Mesendoderm (in vitro differentiated cells): ENCODE data around the gene FOXP2.
"Not testable (repeated sequence)": the region's sequence is repeated elsewhere in the genome, so short reads cannot be mapped to it uniquely, and the experiment has no call there.

Source experiments
- DNase-seq: peaks from one replicate; pipeline ENCODE4 v3.0.0; 2013
- H2AK5ac ChIP-seq: 2 replicates; pipeline ENCODE4 v1.6.1; 2013; ENCODE audit warnings: low read length, inconsistent platforms
- H2BK120ac ChIP-seq: 2 replicates; pipeline ENCODE4 v1.6.1; 2013; ENCODE audit warnings: low read depth, mild to moderate bottlenecking, low read length, moderate library complexity, mixed read lengths
- H2BK15ac ChIP-seq: replicated peaks from 2 replicates; pipeline ENCODE4 v1.6.1; 2013; ENCODE audit warnings: low read depth, mild to moderate bottlenecking, moderate library complexity
- H2BK5ac ChIP-seq: 2 replicates; pipeline ENCODE4 v1.6.1; 2013; ENCODE audit warnings: low read length, inconsistent platforms
- H3K18ac ChIP-seq: 2 replicates; pipeline ENCODE4 v1.6.1; 2013; ENCODE audit warnings: mild to moderate bottlenecking, low read length, mixed read lengths
- H3K23ac ChIP-seq: one replicate; pipeline ENCODE4 v1.6.1; 2013; ENCODE audit warnings: low read length
- H3K27ac ChIP-seq: 2 replicates; pipeline ENCODE4 v1.5.1; 2013; ENCODE audit warnings: low read depth, mild to moderate bottlenecking, inconsistent platforms, low read length, moderate library complexity
- H3K27me3 ChIP-seq: 2 replicates; pipeline ENCODE4 v1.6.1; 2013; ENCODE audit warnings: low read length, control low read depth, mild to moderate bottlenecking, inconsistent platforms; ENCODE audit not compliant: insufficient read depth, poor library complexity
- H3K36me3 ChIP-seq: 2 replicates; pipeline ENCODE4 v1.6.1; 2013; ENCODE audit warnings: low read length, inconsistent platforms; ENCODE audit not compliant: control insufficient read depth, insufficient read depth
- H3K4ac ChIP-seq: one replicate; pipeline ENCODE4 v1.6.1; 2013; ENCODE audit warnings: low read depth, mild to moderate bottlenecking, low read length, moderate library complexity
- H3K4me1 ChIP-seq: 2 replicates; pipeline ENCODE4 v1.6.1; 2013; ENCODE audit warnings: low read depth, low read length, inconsistent platforms; ENCODE audit not compliant: control insufficient read depth
- H3K4me2 ChIP-seq: 2 replicates; pipeline ENCODE4 v1.6.1; 2013; ENCODE audit warnings: low read length
- H3K4me3 ChIP-seq: 2 replicates; pipeline ENCODE4 v1.5.1; 2013; ENCODE audit warnings: mild to moderate bottlenecking, low read length
- H3K56ac ChIP-seq: one replicate; pipeline ENCODE4 v1.6.1; 2013; ENCODE audit warnings: low read length
- H3K79me1 ChIP-seq: 2 replicates; pipeline ENCODE4 v1.6.1; 2013; ENCODE audit warnings: low read length, inconsistent platforms
- H3K79me2 ChIP-seq: 2 replicates; pipeline ENCODE4 v1.6.1; 2013; ENCODE audit warnings: mild to moderate bottlenecking, low read length; ENCODE audit not compliant: control insufficient read depth, insufficient read depth
- H3K9ac ChIP-seq: 2 replicates; pipeline ENCODE4 v1.6.1; 2013; ENCODE audit warnings: low read length, inconsistent platforms
- H4K5ac ChIP-seq: one replicate; pipeline ENCODE4 v1.6.1; 2013; ENCODE audit warnings: low read length
- H4K8ac ChIP-seq: one replicate; pipeline ENCODE4 v1.6.1; 2013; ENCODE audit warnings: low read depth, mild to moderate bottlenecking, control low read depth, low read length, moderate library complexity
- WGBS: extraction: QIAGEN DNeasy Blood & Tissue Kit; methylation state at CpG from one replicate; pipeline ENCODE4 v1.1.7; 2013; ENCODE audit warnings: low lambda C conversion rate, missing lambda C conversion rate; ENCODE audit not compliant: insufficient coverage; ENCODE audit errors: extremely low coverage; 5-methylcytosine and 5-hydroxymethylcytosine counted together

Gene FOXP2

DNA sequence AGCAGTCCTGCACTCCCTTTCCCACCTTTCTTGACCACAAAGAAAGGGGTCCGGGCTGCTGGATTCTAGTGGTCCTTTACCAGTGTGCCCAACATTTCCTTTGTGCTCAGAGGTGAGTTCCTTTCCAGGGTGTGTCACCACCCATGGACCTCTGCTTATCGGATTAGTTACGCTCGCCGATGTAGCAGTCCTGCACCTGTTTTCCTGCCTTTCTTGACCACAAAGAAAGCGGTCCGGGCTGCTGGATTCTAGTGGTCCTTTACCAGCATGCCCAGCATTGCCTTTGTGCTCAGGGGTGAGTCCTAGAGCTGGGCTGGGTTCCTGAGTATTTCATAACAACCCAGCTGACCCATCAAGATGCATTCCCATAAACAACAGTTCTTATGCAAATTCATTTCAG lies 30.7 kb upstream of the FOXP2 start:
- H2AK5ac ChIP-seq, DNase-seq, H3K9ac ChIP-seq, H3K27ac ChIP-seq, H2BK120ac ChIP-seq, H4K5ac ChIP-seq, H3K18ac ChIP-seq, H3K4me3 ChIP-seq, H3K36me3 ChIP-seq, H3K79me2 ChIP-seq, H3K79me1 ChIP-seq, H3K23ac ChIP-seq, H3K4me1 ChIP-seq, H3K56ac ChIP-seq, H3K4ac ChIP-seq, H2BK15ac ChIP-seq, H4K8ac ChIP-seq, H2BK5ac ChIP-seq, H3K4me2 ChIP-seq, H3K27me3 ChIP-seq: not testable (repeated sequence)
- WGBS = no CpG with 5 or more reads among the region's 7 CpGs

- not testable (repeated sequence) for H3K4me2 ChIP-seq, H3K56ac ChIP-seq
Measured at GRCh38 chr7:114384346-114384745, 30.3 kb upstream of the FOXP2 start.

DNA sequence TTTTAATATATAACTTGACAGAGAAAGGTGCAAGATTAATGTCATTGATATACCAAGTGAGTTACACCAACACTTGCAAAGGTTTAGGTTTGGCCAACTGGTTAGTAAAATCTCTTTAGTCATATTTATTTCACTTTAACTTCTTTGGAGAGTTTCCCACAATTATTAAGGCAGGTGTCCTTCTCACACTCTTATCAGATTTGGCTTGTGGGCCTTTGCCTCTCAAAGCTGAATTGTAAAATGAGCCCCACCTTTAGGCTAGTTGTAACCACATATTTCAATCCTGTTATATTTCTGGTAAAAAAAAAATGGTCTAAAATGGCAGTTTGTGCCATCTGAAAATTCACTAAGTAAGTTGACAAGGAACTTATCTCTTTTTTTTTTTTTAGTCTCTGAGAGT lies 26.6 kb upstream of the FOXP2 start:
- Histone ChIP-seq H3K4me1 (no peaks in the 10 kb centered on the region), H3K36me3 (no peaks in the 10 kb centered on the region), H2BK5ac (no peak overlapping the region), H3K18ac (no peak overlapping the region), H3K4me3 (no peak overlapping the region), H4K5ac (no peak overlapping the region), H4K8ac (no peak overlapping the region), H2BK120ac (no peak overlapping the region), H2BK15ac (no peak overlapping the region), H3K4ac (no peak overlapping the region), H3K23ac (no peak overlapping the region), H3K79me1 (no peaks in the 10 kb centered on the region), H3K27ac (no peak overlapping the region), H3K56ac (no peak overlapping the region), H2AK5ac (no peak overlapping the region), H3K4me2 (no peak overlapping the region), H3K79me2 (no peaks in the 10 kb centered on the region), H3K27me3 (no peaks in the 10 kb centered on the region), H3K9ac (no peak overlapping the region)
- no peak for DNase-seq

More at GRCh38 chr7:114384346-114384745, 30.3 kb upstream of the FOXP2 start:
- not testable (repeated sequence) for H2AK5ac ChIP-seq, H2BK120ac ChIP-seq, H4K5ac ChIP-seq, H3K36me3 ChIP-seq, H4K8ac ChIP-seq, H3K27me3 ChIP-seq, H3K18ac ChIP-seq, H3K23ac ChIP-seq, H2BK15ac ChIP-seq, H3K4me1 ChIP-seq, H3K27ac ChIP-seq, H2BK5ac ChIP-seq, H3K4ac ChIP-seq, H3K79me2 ChIP-seq, H3K79me1 ChIP-seq, H3K4me3 ChIP-seq, H3K9ac ChIP-seq
- WGBS = no CpG with 5 or more reads among the region's 3 CpGs
- peak; percentile 28 for DNase-seq

- H3K27ac ChIP-seq = no peak overlapping the region
- H4K5ac ChIP-seq = no peak overlapping the region
- H2AK5ac ChIP-seq = no peak overlapping the region
- no peak overlapping the region for H2BK15ac ChIP-seq
- H3K23ac ChIP-seq = no peak overlapping the region
- H3K18ac ChIP-seq = no peak overlapping the region
- no peak overlapping the region for H2BK120ac ChIP-seq
- no peak for DNase-seq
- no peaks in the 10 kb centered on the region for H3K4me1 ChIP-seq
- H3K9ac ChIP-seq = no peak overlapping the region
- no peaks in the 10 kb centered on the region for H3K79me1 ChIP-seq
- H3K56ac ChIP-seq = no peak overlapping the region
- no peak overlapping the region for H3K4me3 ChIP-seq
- no CpG with 5 or more reads among the region's 2 CpGs for WGBS
- H3K4me2 ChIP-seq = no peak overlapping the region
- no peak overlapping the region for H2BK5ac ChIP-seq
- no peaks in the 10 kb centered on the region for H3K79me2 ChIP-seq
- no peak overlapping the region for H4K8ac ChIP-seq
- no peaks in the 10 kb centered on the region for H3K36me3 ChIP-seq
- H3K27me3 ChIP-seq = no peaks in the 10 kb centered on the region
- H3K4ac ChIP-seq = no peak overlapping the region
Measured at GRCh38 chr7:114392686-114393085, 21.9 kb upstream of the FOXP2 start.

DNA sequence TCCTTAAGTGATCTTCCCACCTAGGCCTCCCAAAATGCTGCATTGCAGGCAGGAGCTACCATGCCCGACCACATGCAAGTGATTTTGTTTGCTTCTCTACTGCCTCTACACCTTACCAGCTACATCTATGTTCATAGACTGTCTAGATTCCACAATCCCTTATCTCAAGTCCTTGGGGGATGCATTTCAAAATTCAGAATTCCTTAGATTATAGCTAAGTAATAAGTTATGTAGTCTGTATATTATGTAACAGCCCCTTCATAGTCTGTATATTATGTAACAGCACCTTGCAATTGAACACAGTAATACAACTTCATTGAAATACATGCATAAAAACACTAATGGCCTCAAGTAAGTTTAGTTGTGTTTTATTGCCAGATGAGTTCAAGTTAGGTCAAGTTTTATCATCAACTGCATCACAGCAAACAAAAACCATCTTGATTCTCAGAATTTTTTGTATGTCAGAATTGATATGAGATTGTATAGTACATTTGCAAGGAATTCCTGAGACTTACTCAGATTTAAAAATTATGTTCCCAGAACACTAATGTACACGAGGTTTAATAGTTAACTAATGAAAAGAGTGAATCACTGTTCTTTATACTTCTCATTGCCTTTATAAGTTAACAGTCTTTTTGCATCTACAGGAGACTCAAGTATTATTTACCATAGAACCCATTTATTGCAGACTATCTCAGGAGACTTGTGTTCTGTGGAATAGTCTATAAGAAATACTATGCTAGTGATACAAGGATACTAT lies 11.6 kb upstream of the FOXP2 start:
- no peak overlapping the region for H3K18ac ChIP-seq
- no peak overlapping the region for H2AK5ac ChIP-seq
- no peak overlapping the region for H4K8ac ChIP-seq
- no peak overlapping the region for H3K4ac ChIP-seq
- no peak overlapping the region for H2BK15ac ChIP-seq
- H2BK5ac ChIP-seq = no peak overlapping the region
- no peak overlapping the region for H3K4me3 ChIP-seq
- H3K56ac ChIP-seq = no peak overlapping the region
- H2BK120ac ChIP-seq = no peak overlapping the region
- H3K27ac ChIP-seq = peak overlapping the region; percentile 17
- H4K5ac ChIP-seq = no peak overlapping the region
- WGBS = no CpG with 5 or more reads among the region's 2 CpGs
- H3K23ac ChIP-seq = no peak overlapping the region
- no peaks in the 10 kb centered on the region for H3K27me3 ChIP-seq
- no peak overlapping the region for H3K9ac ChIP-seq
- H3K36me3 ChIP-seq = no peaks in the 10 kb centered on the region
- DNase-seq = no peak
- H3K79me1 ChIP-seq = no peaks in the 10 kb centered on the region
- no peak overlapping the region for H3K4me2 ChIP-seq
- no peaks in the 10 kb centered on the region for H3K4me1 ChIP-seq
- H3K79me2 ChIP-seq = no peaks in the 10 kb centered on the region

DNA sequence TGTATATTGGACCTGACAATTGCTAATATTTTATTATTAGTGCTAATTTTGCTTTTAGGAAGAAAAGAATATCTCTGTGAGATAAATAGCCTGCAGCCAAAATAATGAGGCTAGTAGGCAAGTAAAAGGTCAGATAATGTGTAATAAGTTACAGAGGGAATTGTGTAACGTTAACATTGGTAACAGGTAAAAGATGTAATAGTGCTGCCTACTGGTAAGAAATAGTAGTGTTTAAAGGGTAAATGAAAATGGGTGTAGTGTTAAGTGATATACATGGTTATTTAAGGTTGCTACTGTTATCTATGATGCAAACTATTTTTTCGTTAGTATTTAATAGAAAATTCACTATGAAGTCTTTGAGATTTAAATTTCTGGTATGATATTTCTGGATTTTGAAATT lies 9.2 kb upstream of the FOXP2 start:
- Histone ChIP-seq H3K23ac (no peak overlapping the region), H2AK5ac (no peak overlapping the region), H2BK120ac (no peak overlapping the region), H3K4ac (no peak overlapping the region), H3K9ac (no peak overlapping the region), H3K36me3 (no peaks in the 10 kb centered on the region), H3K4me3 (no peak overlapping the region), H4K5ac (no peak overlapping the region), H3K4me2 (no peak overlapping the region), H3K27ac (no peak overlapping the region), H3K79me1 (no peaks in the 10 kb centered on the region), H2BK15ac (no peak overlapping the region), H3K4me1 (no peaks in the 10 kb centered on the region), H4K8ac (no peak overlapping the region), H3K27me3 (no peaks in the 10 kb centered on the region), H3K56ac (no peak overlapping the region), H2BK5ac (no peak overlapping the region), H3K18ac (no peak overlapping the region), H3K79me2 (no peaks in the 10 kb centered on the region)
- no CpG with 5 or more reads among the region's 2 CpGs for WGBS
- DNase-seq = peak; percentile 37
